ENCODE results near the gene WDR70. TPM values are rescaled to one million over a fixed set of nuclear protein-coding genes. Genes with fewer than 3 reads are reported as not detected.

WDR70 gene
- total RNA-seq, 1 donor from 2014 or later = 31.3 TPM

DNA sequence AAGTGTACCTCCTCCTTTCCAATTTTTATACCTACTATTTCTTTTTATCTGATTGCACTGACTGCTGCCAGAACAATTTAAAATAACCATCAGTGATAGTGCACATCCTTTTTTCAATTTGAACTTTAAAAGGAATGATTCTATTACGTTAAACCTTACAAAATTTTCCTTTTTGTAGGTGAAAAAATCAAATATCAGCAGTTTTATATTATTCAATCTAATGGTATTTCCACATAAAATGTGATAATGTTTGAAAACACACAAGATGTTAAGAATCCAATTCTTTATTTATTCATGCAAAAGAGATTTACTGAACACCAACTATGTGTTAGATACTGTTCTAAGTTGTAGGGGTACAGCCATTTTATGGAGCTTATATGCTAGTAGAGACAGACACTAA is 355.0 kb downstream of the WDR70 start:
- TF ChIP-seq, protein P1, sequence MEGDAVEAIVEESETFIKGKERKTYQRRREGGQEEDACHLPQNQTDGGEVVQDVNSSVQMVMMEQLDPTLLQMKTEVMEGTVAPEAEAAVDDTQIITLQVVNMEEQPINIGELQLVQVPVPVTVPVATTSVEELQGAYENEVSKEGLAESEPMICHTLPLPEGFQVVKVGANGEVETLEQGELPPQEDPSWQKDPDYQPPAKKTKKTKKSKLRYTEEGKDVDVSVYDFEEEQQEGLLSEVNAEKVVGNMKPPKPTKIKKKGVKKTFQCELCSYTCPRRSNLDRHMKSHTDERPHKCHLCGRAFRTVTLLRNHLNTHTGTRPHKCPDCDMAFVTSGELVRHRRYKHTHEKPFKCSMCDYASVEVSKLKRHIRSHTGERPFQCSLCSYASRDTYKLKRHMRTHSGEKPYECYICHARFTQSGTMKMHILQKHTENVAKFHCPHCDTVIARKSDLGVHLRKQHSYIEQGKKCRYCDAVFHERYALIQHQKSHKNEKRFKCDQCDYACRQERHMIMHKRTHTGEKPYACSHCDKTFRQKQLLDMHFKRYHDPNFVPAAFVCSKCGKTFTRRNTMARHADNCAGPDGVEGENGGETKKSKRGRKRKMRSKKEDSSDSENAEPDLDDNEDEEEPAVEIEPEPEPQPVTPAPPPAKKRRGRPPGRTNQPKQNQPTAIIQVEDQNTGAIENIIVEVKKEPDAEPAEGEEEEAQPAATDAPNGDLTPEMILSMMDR (IDR thresholded peaks at IDR 0.05; ENCODE audit: insufficient read depth, low read depth, low read length) = no peak
- TF ChIP-seq EZH2 (IDR thresholded peaks at IDR 0.05; ENCODE audit: insufficient read depth, low read length) = no peak
- H3K4me2 ChIP-seq (ENCODE audit: low read length) = no peak overlapping the region
- H3K36me3 Mint-ChIP-seq (ENCODE audit: low read depth, unreplicated experiment) = peaks cover 4% of the 10 kb centered on the region
- peaks cover 27% of the 10 kb centered on the region for H3K4me1 Mint-ChIP-seq (ENCODE audit: low read depth, unreplicated experiment)
- no peak overlapping the region for H3K27ac Mint-ChIP-seq (ENCODE audit: unreplicated experiment)
- no peak overlapping the region for H3K4me3 Mint-ChIP-seq (ENCODE audit: unreplicated experiment)
- peaks cover 2% of the 10 kb centered on the region for H3K9me3 Mint-ChIP-seq (ENCODE audit: unreplicated experiment)
- H3K79me2 ChIP-seq (ENCODE audit: insufficient read depth, low read length) = no peaks in the 10 kb centered on the region
- no peak overlapping the region for H3K9ac ChIP-seq (ENCODE audit: low read length)
- peaks cover 23% of the 10 kb centered on the region for H3K4me1 ChIP-seq (ENCODE audit: insufficient read depth, low read length)
- no peak overlapping the region for H3K27ac ChIP-seq (ENCODE audit: low read depth, low read length)
- H2AFZ ChIP-seq (ENCODE audit: low read depth, low read length) = no peak overlapping the region
- H3K36me3 ChIP-seq (ENCODE audit: insufficient read depth, low read length) = peaks cover 4% of the 10 kb centered on the region
- FAIRE-seq = no peak
- H3K27me3 Mint-ChIP-seq (ENCODE audit: low read depth, unreplicated experiment) = no peaks in the 10 kb centered on the region
- H3K4me3 ChIP-seq (ENCODE audit: insufficient read depth, low read depth, low read length) = no peak overlapping the region
- no peak for DNase-seq (ENCODE audit: low read depth)
- H3K9me3 ChIP-seq (ENCODE audit: insufficient read depth, low read depth, low read length) = no peaks in the 10 kb centered on the region
- H4K20me1 ChIP-seq (ENCODE audit: insufficient read depth, low read length) = no peaks in the 10 kb centered on the region
- H3K27me3 ChIP-seq (ENCODE audit: insufficient read depth, low read length) = no peaks in the 10 kb centered on the region

DNA sequence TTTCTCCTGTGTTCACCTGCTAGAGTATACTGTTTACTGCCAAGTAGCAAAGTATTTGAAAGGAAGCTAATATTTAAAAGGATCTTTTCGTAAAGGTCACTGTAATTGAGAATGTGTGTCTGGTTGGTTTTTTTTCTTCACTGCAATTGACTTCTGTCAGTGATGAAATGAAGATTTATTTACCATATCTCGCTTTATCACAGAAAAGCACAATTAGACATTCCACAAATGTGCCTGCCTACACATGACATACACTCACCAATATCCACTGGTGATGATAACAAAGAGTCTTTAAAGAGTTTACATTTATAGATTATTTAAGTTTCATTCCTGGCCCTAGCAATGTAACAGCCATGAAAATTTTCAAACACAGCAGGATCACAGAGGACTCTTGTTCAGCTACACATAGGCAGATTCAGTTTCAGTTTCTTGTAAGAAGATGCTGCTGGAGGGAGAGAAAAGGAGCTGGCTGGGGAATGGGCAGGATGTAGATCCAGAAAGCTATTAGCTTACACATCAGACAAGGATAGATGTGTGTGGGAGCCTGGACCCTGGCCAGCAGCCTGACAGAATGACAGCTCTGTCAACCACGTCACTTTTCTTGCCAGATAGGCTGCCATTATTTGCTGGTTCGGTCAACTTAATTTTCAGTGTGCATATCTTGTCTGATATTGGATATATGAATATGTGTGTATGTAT is 356.7 kb downstream of the WDR70 start:
- no peaks in the 10 kb centered on the region for H4K20me1 ChIP-seq (ENCODE audit: insufficient read depth, low read length)
- no peak overlapping the region for H3K4me2 ChIP-seq (ENCODE audit: low read length)
- Mint-ChIP-seq H3K9me3 (ENCODE audit: unreplicated experiment) (peaks cover 2% of the 10 kb centered on the region), H3K4me1 (ENCODE audit: low read depth, unreplicated experiment) (peaks cover 43% of the 10 kb centered on the region), H3K4me3 (ENCODE audit: unreplicated experiment) (no peak overlapping the region), H3K36me3 (ENCODE audit: low read depth, unreplicated experiment) (no peaks in the 10 kb centered on the region), H3K27ac (ENCODE audit: unreplicated experiment) (peak overlapping the region; percentile 93), H3K27me3 (ENCODE audit: low read depth, unreplicated experiment) (no peaks in the 10 kb centered on the region)
- no peak overlapping the region for H3K4me3 ChIP-seq (ENCODE audit: insufficient read depth, low read depth, low read length)
- H3K9ac ChIP-seq (ENCODE audit: low read length) = no peak overlapping the region
- no peaks in the 10 kb centered on the region for H3K27me3 ChIP-seq (ENCODE audit: insufficient read depth, low read length)
- FAIRE-seq = peak; percentile 49
- H3K27ac ChIP-seq (ENCODE audit: low read depth, low read length) = no peak overlapping the region
- peaks cover 4% of the 10 kb centered on the region for H3K36me3 ChIP-seq (ENCODE audit: insufficient read depth, low read length)
- TF ChIP-seq, protein P1 (IDR thresholded peaks at IDR 0.05; ENCODE audit: insufficient read depth, low read depth, low read length) = no peak
- TF ChIP-seq EZH2 (IDR thresholded peaks at IDR 0.05; ENCODE audit: insufficient read depth, low read length) = no peak
- H3K79me2 ChIP-seq (ENCODE audit: insufficient read depth, low read length) = no peaks in the 10 kb centered on the region
- peak; percentile 36 for DNase-seq (ENCODE audit: low read depth)
- no peaks in the 10 kb centered on the region for H3K9me3 ChIP-seq (ENCODE audit: insufficient read depth, low read depth, low read length)
- no peak overlapping the region for H2AFZ ChIP-seq (ENCODE audit: low read depth, low read length)
- H3K4me1 ChIP-seq (ENCODE audit: insufficient read depth, low read length) = peaks cover 33% of the 10 kb centered on the region

DNA sequence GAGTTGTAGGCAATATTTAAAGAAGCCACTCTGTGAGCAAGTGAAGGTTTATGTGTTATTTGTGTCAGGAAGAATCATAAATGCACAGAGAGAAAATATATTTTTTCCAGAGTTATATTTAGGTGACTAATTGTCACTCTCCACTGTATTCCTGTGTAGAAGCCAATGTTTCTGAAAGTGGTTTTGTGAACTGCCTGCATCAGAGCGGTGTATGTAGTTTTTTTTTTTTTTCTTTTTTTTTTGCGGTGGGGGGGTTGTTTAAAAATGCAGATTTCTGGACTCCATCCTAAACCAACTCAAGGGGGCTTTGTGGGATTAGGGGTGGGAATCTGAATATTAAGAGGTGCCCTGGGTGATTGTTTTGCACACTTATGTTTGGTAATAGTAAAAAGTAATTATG is 357.3 kb downstream of the WDR70 start:
- H3K79me2 ChIP-seq (ENCODE audit: insufficient read depth, low read length) = no peaks in the 10 kb centered on the region
- Mint-ChIP-seq H3K36me3 (ENCODE audit: low read depth, unreplicated experiment) (no peaks in the 10 kb centered on the region), H3K27me3 (ENCODE audit: low read depth, unreplicated experiment) (no peaks in the 10 kb centered on the region), H3K9me3 (ENCODE audit: unreplicated experiment) (peaks cover 2% of the 10 kb centered on the region), H3K4me1 (ENCODE audit: low read depth, unreplicated experiment) (peaks cover 45% of the 10 kb centered on the region), H3K27ac (ENCODE audit: unreplicated experiment) (peak overlapping the region; percentile 93), H3K4me3 (ENCODE audit: unreplicated experiment) (no peak overlapping the region)
- TF ChIP-seq, protein P1 (IDR thresholded peaks at IDR 0.05; ENCODE audit: insufficient read depth, low read depth, low read length) = no peak
- TF ChIP-seq EZH2 (IDR thresholded peaks at IDR 0.05; ENCODE audit: insufficient read depth, low read length) = no peak
- H3K27ac ChIP-seq (ENCODE audit: low read depth, low read length) = no peak overlapping the region
- no peak overlapping the region for H3K4me3 ChIP-seq (ENCODE audit: insufficient read depth, low read depth, low read length)
- no peak for FAIRE-seq
- H3K4me2 ChIP-seq (ENCODE audit: low read length) = no peak overlapping the region
- no peaks in the 10 kb centered on the region for H4K20me1 ChIP-seq (ENCODE audit: insufficient read depth, low read length)
- H3K9ac ChIP-seq (ENCODE audit: low read length) = no peak overlapping the region
- H3K36me3 ChIP-seq (ENCODE audit: insufficient read depth, low read length) = no peaks in the 10 kb centered on the region
- H2AFZ ChIP-seq (ENCODE audit: low read depth, low read length) = no peak overlapping the region
- DNase-seq (ENCODE audit: low read depth) = no peak
- no peaks in the 10 kb centered on the region for H3K27me3 ChIP-seq (ENCODE audit: insufficient read depth, low read length)
- H3K9me3 ChIP-seq (ENCODE audit: insufficient read depth, low read depth, low read length) = no peaks in the 10 kb centered on the region
- H3K4me1 ChIP-seq (ENCODE audit: insufficient read depth, low read length) = peaks cover 33% of the 10 kb centered on the region

Data from astrocyte (in vitro differentiated cells and primary cell).